OCI-LY3 (cell line): ENCODE data around the gene PEAK1.

Experiments used
- CTCF ChIP-seq: fragments of 200-600, 300-600 bp; sonication (generic); IDR thresholded peaks from 2 replicates; pipeline ENCODE4 v1.5.1; 2014; ENCODE audit warnings: antibody characterized with exemption, low read length, low read depth
- EZH2phosphoT487 ChIP-seq: fragments of 200-600 bp; shearing (Covaris generic); IDR thresholded peaks from 2 replicates; pipeline ENCODE4 v1.6.1; 2018; ENCODE audit warnings: antibody characterized with exemption, mixed run types, low read depth

GRCh38 chr15:77346245-77347036 lies 73.5 kb downstream of the PEAK1 start:
- no peak for TF ChIP-seq CTCF
- no peak for TF ChIP-seq EZH2phosphoT487
